ENCODE measurements around the gene SUN3. TPM values are rescaled to one million over a fixed set of nuclear protein-coding genes. Genes with fewer than 3 reads are reported as not detected.
A peak's percentile ranks its signal among the peaks of the same experiment; 100 is the strongest.

Gene SUN3
- total and polyA plus RNA-seq, 2 of the 8 experiments (the other 6 are each of a cell fraction or from before 2014, with no cell fraction given), result not detected

- Histone ChIP-seq H2BK5ac (ENCODE audit: low read depth, low read length) (peak overlapping the region; percentile 40; the same call in 1 of the 2 replicates), H4K5ac (ENCODE audit: insufficient read length, low read depth, low read length) (no peak overlapping the region), H3K18ac (ENCODE audit: extremely low read depth, low read length) (no peak overlapping the region), H3K4ac (replicated peaks; ENCODE audit: insufficient read length, low read depth, low read length) (no peak overlapping the region), H3K79me2 (ENCODE audit: control insufficient read depth in 1 of 2, insufficient read depth in 2 of 2, low read length in 2 of 2) (no peaks in the 10 kb centered on the region), H3K27me3 (replicated peaks in 1 of 4; ENCODE audit: control insufficient read depth in 3 of 4, extremely low read depth in 1 of 4, insufficient read depth in 3 of 4, low read length in 3 of 4) (peaks cover 11 to 28% (median 23%) of the 10 kb centered on the region in 4 experiments), H3K56ac (replicated peaks; ENCODE audit: insufficient read length, low read depth, low read length) (no peak overlapping the region), H3K4me3 (ENCODE audit: extremely low read depth in 1 of 4, insufficient read depth in 2 of 4, low read depth in 3 of 4, low read length in 4 of 4) (peak overlapping the region in 2 of 4 experiments; percentile 15 to 52; a peak in 3 of 8 replicates), H4K8ac (ENCODE audit: extremely low read depth, insufficient read depth, low read length) (no peak overlapping the region), H3K4me2 (ENCODE audit: insufficient read depth in 1 of 2, low read depth in 2 of 2, low read length in 2 of 2) (peak overlapping the region; percentile 65 to 71), H2BK12ac (ENCODE audit: low read depth, low read length) (peak overlapping the region; percentile 35; the same call in 1 of the 2 replicates), H3K23ac (ENCODE audit: insufficient read length) (no peak overlapping the region), H4K91ac (replicated peaks; ENCODE audit: insufficient read length, low read length) (no peak overlapping the region), H3K14ac (ENCODE audit: insufficient read length) (no peak overlapping the region), H4K20me1 (replicated peaks in 1 of 2; ENCODE audit: control insufficient read depth in 1 of 2, insufficient read depth in 2 of 2, low read length in 2 of 2) (peaks cover 0 to 3% of the 10 kb centered on the region in 2 experiments), H2AFZ (ENCODE audit: low read length) (no peak overlapping the region), H2BK120ac (replicated peaks; ENCODE audit: low read depth, low read length) (no peak overlapping the region), H3K36me3 (ENCODE audit: control insufficient read depth in 2 of 4, insufficient read depth in 4 of 4, low read length in 3 of 4) (no peaks in the 10 kb centered on the region), H3K9me3 (ENCODE audit: insufficient read depth in 2 of 2, low read depth in 1 of 2, low read length in 1 of 2) (no peaks in the 10 kb centered on the region), H3K4me1 (replicated peaks in 1 of 4; ENCODE audit: control insufficient read depth in 3 of 4, insufficient read depth in 4 of 4, low read length in 3 of 4) (peaks cover 6 to 33% (median 18%) of the 10 kb centered on the region in 4 experiments), H3K79me1 (ENCODE audit: low read depth, low read length) (no peaks in the 10 kb centered on the region), H2BK15ac (ENCODE audit: low read length) (no peak overlapping the region), H3K23me2 (ENCODE audit: low read depth, low read length) (peaks cover 16% of the 10 kb centered on the region), H2BK20ac (ENCODE audit: low read length) (peak overlapping the region; percentile 55; the same call in 1 of the 2 replicates), H3K27ac (ENCODE audit: low read depth, low read length) (peak overlapping the region; percentile 62; the same call in 1 of the 2 replicates), H2AK5ac (ENCODE audit: low read depth, low read length) (no peak overlapping the region), H3K9ac (replicated peaks in 1 of 4; ENCODE audit: extremely low read depth in 1 of 4, low read depth in 3 of 4, low read length in 3 of 4) (no peak overlapping the region)
- WGBS, 2 experiments (ENCODE audit: extremely low coverage in 1 of 2, insufficient coverage in 1 of 2, insufficient read length in 1 of 2, insufficient replicate concordance in 2 of 2, low coverage in 1 of 2, low lambda C conversion rate in 2 of 2, missing lambda C conversion rate in 1 of 2), result 10% methylated on average over 5 of the region's 5 CpGs; no CpG with 5 or more reads in 1 of the 2 experiments
- DNase-seq (ENCODE audit: low read depth in 1 of 2, low spot score in 2 of 2) (no peak), FAIRE-seq (peak; percentile 86)
- ChIA-PET POLR2A (ENCODE audit: partially characterized antibody) (interaction anchor here (0.6 to 3.7 kb wide), 9 partner anchors 8 to 1588 kb away, joined by 3 to 20 read pairs (median 3); no protein-coding TSS in a partner anchor), CTCF (ENCODE audit: partially characterized antibody) (interaction anchor here (0.6 to 0.8 kb wide), 2 partner anchors 38 to 115 kb away, joined by 3 read pairs; no protein-coding TSS in a partner anchor)
- TF ChIP-seq SP1 (IDR thresholded peaks at IDR 0.05; ENCODE audit: low read depth, low read length), result 0 out of 2 replicates have a peak, but pooled peaks have one; percentile 7
- TF ChIP-seq SIRT6 (IDR thresholded peaks at IDR 0.05; ENCODE audit: low read length), result no peak
- TF ChIP-seq, protein P1, sequence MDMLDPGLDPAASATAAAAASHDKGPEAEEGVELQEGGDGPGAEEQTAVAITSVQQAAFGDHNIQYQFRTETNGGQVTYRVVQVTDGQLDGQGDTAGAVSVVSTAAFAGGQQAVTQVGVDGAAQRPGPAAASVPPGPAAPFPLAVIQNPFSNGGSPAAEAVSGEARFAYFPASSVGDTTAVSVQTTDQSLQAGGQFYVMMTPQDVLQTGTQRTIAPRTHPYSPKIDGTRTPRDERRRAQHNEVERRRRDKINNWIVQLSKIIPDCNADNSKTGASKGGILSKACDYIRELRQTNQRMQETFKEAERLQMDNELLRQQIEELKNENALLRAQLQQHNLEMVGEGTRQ (IDR thresholded peaks at IDR 0.05; ENCODE audit: low read length), result peak; percentile 56
- TF ChIP-seq POU5F1 (IDR thresholded peaks at IDR 0.05; ENCODE audit: low read depth, low read length), result peak; percentile 70; the same call in 1 of the 2 replicates
- TF ChIP-seq JUN (IDR thresholded peaks at IDR 0.05; ENCODE audit: low read depth, low read length), result no peak
- TF ChIP-seq ASH2L (IDR thresholded peaks at IDR 0.05; ENCODE audit: low read length), result peak; percentile 61
- TF ChIP-seq HDAC6 (IDR thresholded peaks at IDR 0.05; ENCODE audit: low read depth, low read length), result no peak
- TF ChIP-seq CTBP2 (IDR thresholded peaks at IDR 0.05; ENCODE audit: borderline replicate concordance, insufficient read depth, insufficient read length, low read length), result no peak
- TF ChIP-seq JUND (IDR thresholded peaks at IDR 0.05; ENCODE audit: low read length), result no peak
- TF ChIP-seq, protein P2, sequence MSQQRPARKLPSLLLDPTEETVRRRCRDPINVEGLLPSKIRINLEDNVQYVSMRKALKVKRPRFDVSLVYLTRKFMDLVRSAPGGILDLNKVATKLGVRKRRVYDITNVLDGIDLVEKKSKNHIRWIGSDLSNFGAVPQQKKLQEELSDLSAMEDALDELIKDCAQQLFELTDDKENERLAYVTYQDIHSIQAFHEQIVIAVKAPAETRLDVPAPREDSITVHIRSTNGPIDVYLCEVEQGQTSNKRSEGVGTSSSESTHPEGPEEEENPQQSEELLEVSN (IDR thresholded peaks at IDR 0.05), result no peak
Measured at GRCh38 chr7:48038815-48039506, 10.1 kb upstream of the SUN3 start.

All from H1 (cell line).